ENCODE data around the gene NPBWR2. TPM values are rescaled to one million over a fixed set of nuclear protein-coding genes. Genes with fewer than 3 reads are reported as not detected.
"Not testable (repeated sequence)": the region's sequence is repeated elsewhere in the genome, so short reads cannot be mapped to it uniquely, and the experiment has no call there.

NPBWR2 gene
- total RNA-seq, 4 donors from 2014 or later, result not detected

GRCh38 chr20:64092258-64093012 lies 14.9 kb downstream of the NPBWR2 start:
- H3K4me1 ChIP-seq, result no peaks in the 10 kb centered on the region
- no peaks in the 10 kb centered on the region for H3K36me3 ChIP-seq
- H3K4me3 ChIP-seq, result no peak overlapping the region
- no peak for TF ChIP-seq CTCF (IDR thresholded peaks at IDR 0.05)
- no peak for TF ChIP-seq POLR2A (IDR thresholded peaks at IDR 0.05)
- no peak for TF ChIP-seq EP300 (IDR thresholded peaks at IDR 0.05)
- no peak for TF ChIP-seq POLR2AphosphoS5 (IDR thresholded peaks at IDR 0.05)
- H3K9me3 ChIP-seq, result no peaks in the 10 kb centered on the region
- WGBS, 2 donors (ENCODE audit: low coverage in 1 of 2), result 28% methylated on average over 6 of the region's 27 CpGs; no CpG with 5 or more reads in 1 of the 2 donors
- no peak for ATAC-seq
- peaks cover 57% of the 10 kb centered on the region for H3K27me3 ChIP-seq
- no peak overlapping the region for H3K27ac ChIP-seq

- H3K27me3 ChIP-seq, result peaks cover 52% of the 10 kb centered on the region
- 20% methylated on average over 1 of the region's 16 CpGs; no CpG with 5 or more reads in 1 of the 2 donors for WGBS, 2 donors (ENCODE audit: low coverage in 1 of 2)
- H3K4me1 ChIP-seq, result no peaks in the 10 kb centered on the region
- H3K36me3 ChIP-seq, result no peaks in the 10 kb centered on the region
- H3K27ac ChIP-seq, result no peak overlapping the region
- no peak for ATAC-seq
- no peak overlapping the region for H3K4me3 ChIP-seq
- TF ChIP-seq POLR2AphosphoS5 (IDR thresholded peaks at IDR 0.05) (no peak), CTCF (IDR thresholded peaks at IDR 0.05) (no peak), EP300 (IDR thresholded peaks at IDR 0.05) (no peak), POLR2A (IDR thresholded peaks at IDR 0.05) (no peak)
- H3K9me3 ChIP-seq, result peaks cover 0 to 1% (median 0%) of the 10 kb centered on the region in 3 donors
Measured at GRCh38 chr20:64091770-64092169, 15.6 kb downstream of the NPBWR2 start.

GRCh38 chr20:64091340-64091739 lies 16.0 kb downstream of the NPBWR2 start:
- Histone ChIP-seq H3K4me1 (no peaks in the 10 kb centered on the region), H3K4me3 (no peak overlapping the region), H3K27me3 (peaks cover 50% of the 10 kb centered on the region), H3K27ac (no peak overlapping the region), H3K36me3 (no peaks in the 10 kb centered on the region), H3K9me3 (peaks cover 0 to 3% (median 0%) of the 10 kb centered on the region in 3 donors)
- no peak for ATAC-seq
- TF ChIP-seq EP300 (IDR thresholded peaks at IDR 0.05) (no peak), POLR2AphosphoS5 (IDR thresholded peaks at IDR 0.05) (no peak), POLR2A (IDR thresholded peaks at IDR 0.05) (no peak), CTCF (IDR thresholded peaks at IDR 0.05) (no peak)
- 50% methylated on average over 2 of the region's 19 CpGs; no CpG with 5 or more reads in 1 of the 2 donors for WGBS, 2 donors (ENCODE audit: low coverage in 1 of 2)

- Histone ChIP-seq H3K36me3 (no peaks in the 10 kb centered on the region), H3K27me3 (peaks cover 49% of the 10 kb centered on the region), H3K4me1 (no peaks in the 10 kb centered on the region), H3K4me3 (no peak overlapping the region), H3K9me3 (peaks cover 0 to 3% (median 0%) of the 10 kb centered on the region in 3 donors), H3K27ac (no peak overlapping the region)
- 0% methylated on average over 1 of the region's 10 CpGs; no CpG with 5 or more reads in 1 of the 2 donors for WGBS, 2 donors (ENCODE audit: low coverage in 1 of 2)
- no peak for ATAC-seq
- TF ChIP-seq POLR2AphosphoS5 (IDR thresholded peaks at IDR 0.05), result no peak
- TF ChIP-seq POLR2A (IDR thresholded peaks at IDR 0.05), result no peak
- no peak for TF ChIP-seq CTCF (IDR thresholded peaks at IDR 0.05)
- no peak for TF ChIP-seq EP300 (IDR thresholded peaks at IDR 0.05)
Measured at GRCh38 chr20:64090165-64090564, 17.2 kb downstream of the NPBWR2 start.

GRCh38 chr20:64088586-64088985 lies 18.8 kb downstream of the NPBWR2 start:
- not testable (repeated sequence) for H3K27ac ChIP-seq, ATAC-seq, H3K36me3 ChIP-seq, H3K4me3 ChIP-seq, H3K9me3 ChIP-seq
- H3K27me3 ChIP-seq, result peaks cover 65% of the 10 kb centered on the region
- peaks cover 0 to 15% (median 5%) of the 10 kb centered on the region in 3 donors for H3K4me1 ChIP-seq

GRCh38 chr20:64087226-64087825 lies 20.0 kb downstream of the NPBWR2 start:
- H3K4me3 ChIP-seq, H3K27ac ChIP-seq, H3K9me3 ChIP-seq, ATAC-seq, H3K36me3 ChIP-seq: not testable (repeated sequence)
- H3K27me3 ChIP-seq, result peaks cover 68% of the 10 kb centered on the region
- WGBS, 2 donors (ENCODE audit: low coverage in 1 of 2), result 100% methylated on average over 2 to 3 of the region's 36 CpGs
- peaks cover 0 to 27% (median 10%) of the 10 kb centered on the region in 3 donors for H3K4me1 ChIP-seq
